ENCODE data around the gene CCDC149. TPM values are rescaled to one million over a fixed set of nuclear protein-coding genes. Genes with fewer than 3 reads are reported as not detected.

Gene CCDC149
- total and polyA plus RNA-seq, 7 donors = 2.1 to 10.8 (median 7.8) TPM

DNA sequence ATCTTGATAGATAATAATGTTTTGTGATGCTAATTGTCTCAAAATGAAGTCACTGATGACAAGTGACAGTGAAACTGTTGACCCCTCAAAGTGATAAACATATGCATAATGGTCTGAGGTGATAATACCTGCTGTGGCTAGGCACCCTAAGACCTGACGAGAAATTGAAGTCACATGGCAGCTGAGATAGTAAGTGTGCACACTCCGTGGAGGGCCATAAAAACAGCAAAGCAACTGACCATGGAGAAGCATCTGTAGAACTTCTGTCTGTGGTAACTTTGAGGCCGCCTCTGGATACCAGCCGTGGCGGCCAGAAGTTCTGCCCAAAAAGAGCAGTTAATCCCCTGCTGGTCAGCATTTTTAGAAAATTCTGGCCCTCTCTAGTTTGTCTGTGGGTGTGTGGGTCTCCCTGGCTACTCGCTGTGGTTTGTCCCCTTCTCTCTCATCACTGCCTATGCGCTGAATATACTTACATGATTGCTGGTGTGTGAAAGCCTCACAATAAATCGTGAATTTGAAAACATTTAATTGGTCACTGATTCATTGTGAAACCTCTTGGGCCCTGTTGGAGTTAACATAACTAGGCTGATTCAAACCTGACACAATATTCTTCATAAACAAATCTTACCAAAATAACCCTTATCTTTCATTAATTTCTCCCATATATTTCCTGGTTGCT is 50.6 kb downstream of the CCDC149 start:
- Histone ChIP-seq H3K36me3 (ENCODE audit: insufficient read depth in 1 of 2, low read depth in 1 of 2) (peaks cover 0 to 3% of the 10 kb centered on the region in 2 donors), H3K27me3 (ENCODE audit: insufficient read depth in 3 of 3, low read length in 2 of 3) (no peaks in the 10 kb centered on the region), H3K9me3 (peaks cover 17% of the 10 kb centered on the region), H3K27ac (no peak overlapping the region), H3K4me3 (no peak overlapping the region), H3K4me1 (peaks cover 10% of the 10 kb centered on the region)
- ATAC-seq (no peak), DNase-seq (no peak)
- intact Hi-C loops (cut with DNase I) = no loop called here
- WGBS, 3 donors = 89 to 95% (median 94%) methylated on average over 8 of the region's 8 CpGs
- TF ChIP-seq, protein P1, sequence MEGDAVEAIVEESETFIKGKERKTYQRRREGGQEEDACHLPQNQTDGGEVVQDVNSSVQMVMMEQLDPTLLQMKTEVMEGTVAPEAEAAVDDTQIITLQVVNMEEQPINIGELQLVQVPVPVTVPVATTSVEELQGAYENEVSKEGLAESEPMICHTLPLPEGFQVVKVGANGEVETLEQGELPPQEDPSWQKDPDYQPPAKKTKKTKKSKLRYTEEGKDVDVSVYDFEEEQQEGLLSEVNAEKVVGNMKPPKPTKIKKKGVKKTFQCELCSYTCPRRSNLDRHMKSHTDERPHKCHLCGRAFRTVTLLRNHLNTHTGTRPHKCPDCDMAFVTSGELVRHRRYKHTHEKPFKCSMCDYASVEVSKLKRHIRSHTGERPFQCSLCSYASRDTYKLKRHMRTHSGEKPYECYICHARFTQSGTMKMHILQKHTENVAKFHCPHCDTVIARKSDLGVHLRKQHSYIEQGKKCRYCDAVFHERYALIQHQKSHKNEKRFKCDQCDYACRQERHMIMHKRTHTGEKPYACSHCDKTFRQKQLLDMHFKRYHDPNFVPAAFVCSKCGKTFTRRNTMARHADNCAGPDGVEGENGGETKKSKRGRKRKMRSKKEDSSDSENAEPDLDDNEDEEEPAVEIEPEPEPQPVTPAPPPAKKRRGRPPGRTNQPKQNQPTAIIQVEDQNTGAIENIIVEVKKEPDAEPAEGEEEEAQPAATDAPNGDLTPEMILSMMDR (IDR thresholded peaks at IDR 0.05) = no peak

DNA sequence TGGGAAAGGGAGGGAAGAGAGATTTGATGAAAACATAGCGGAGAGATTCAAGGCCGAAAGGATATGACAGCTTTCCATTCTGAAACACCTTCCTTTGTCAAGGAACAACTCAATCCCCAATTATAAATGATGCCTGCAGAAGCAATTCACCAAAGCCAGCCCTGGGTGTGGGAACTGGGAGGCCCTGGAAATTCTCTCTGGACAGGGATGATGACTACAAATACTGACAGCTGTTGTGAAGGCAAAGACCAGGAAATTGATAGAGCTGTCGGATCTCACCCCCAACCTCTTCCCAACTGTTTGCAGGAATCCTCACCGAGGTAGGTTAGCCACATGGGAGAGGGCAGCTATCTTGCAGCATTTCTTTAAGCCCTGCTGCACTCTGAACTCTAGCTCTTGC is 54.3 kb downstream of the CCDC149 start:
- Histone ChIP-seq H3K27me3 (ENCODE audit: insufficient read depth in 3 of 3, low read length in 2 of 3) (no peaks in the 10 kb centered on the region), H3K36me3 (ENCODE audit: insufficient read depth in 1 of 2, low read depth in 1 of 2) (no peaks in the 10 kb centered on the region), H3K9me3 (peaks cover 4% of the 10 kb centered on the region), H3K4me1 (peaks cover 10% of the 10 kb centered on the region), H3K4me3 (no peak overlapping the region), H3K27ac (peak overlapping the region; percentile 3)
- DNase-seq (no peak), ATAC-seq (no peak)
- 45 to 56% (median 51%) methylated on average over 4 of the region's 4 CpGs for WGBS, 3 donors
- TF ChIP-seq, protein P1 (IDR thresholded peaks at IDR 0.05) = no peak
- intact Hi-C loops (cut with DNase I) = no loop called here

DNA sequence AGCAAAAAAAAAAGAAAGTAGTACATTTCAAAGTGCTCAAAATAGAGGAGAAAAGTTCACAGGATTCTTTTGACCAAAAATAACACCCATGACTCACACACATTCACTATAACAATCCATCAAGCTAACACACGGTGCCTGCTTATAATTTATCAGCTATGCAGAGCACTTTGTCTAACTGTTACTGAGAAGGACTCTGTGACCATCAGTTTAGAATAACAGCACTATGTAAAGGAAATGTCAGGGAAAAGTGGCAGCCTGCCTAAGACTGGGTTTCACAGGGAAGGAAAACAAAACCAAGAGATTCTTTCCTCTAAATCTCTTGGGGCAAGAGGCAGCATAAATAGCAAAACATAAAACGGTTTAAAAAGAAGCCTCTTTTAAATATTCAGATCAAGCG is 54.8 kb downstream of the CCDC149 start:
- ATAC-seq = peak in 3 of 4 donors; percentile 55 to 75 (median 71)
- no peak overlapping the region for H3K4me3 ChIP-seq

DNA sequence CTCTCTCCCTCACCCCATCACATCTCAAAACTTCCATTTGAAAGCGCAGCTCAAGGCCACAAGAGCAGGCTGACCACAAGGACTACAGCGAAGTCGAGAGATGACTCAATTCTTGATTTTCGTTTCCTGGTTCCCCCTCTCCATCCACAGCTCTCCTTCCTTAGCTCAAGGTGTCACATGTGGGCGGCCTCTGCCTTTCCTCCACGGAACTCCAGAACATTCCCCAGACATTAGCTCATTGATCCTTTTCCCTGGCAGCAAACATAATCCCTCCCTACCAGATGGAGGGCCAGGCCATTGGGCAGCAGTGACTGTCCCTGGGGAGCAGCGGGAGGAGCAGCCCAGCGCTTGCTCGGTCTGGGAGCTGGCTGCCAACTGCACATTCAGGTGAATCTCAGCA is 56.3 kb downstream of the CCDC149 start:
- Histone ChIP-seq H3K9me3 (no peaks in the 10 kb centered on the region), H3K4me1 (peaks cover 10% of the 10 kb centered on the region), H3K27me3 (ENCODE audit: insufficient read depth in 3 of 3, low read length in 2 of 3) (no peaks in the 10 kb centered on the region), H3K36me3 (ENCODE audit: insufficient read depth in 1 of 2, low read depth in 1 of 2) (no peaks in the 10 kb centered on the region), H3K27ac (no peak overlapping the region), H3K4me3 (no peak overlapping the region)
- DNase-seq (no peak), ATAC-seq (no peak)
- intact Hi-C loops (cut with DNase I) = no loop called here
- WGBS, 3 donors = 74 to 78% (median 77%) methylated on average over 9 of the region's 9 CpGs
- TF ChIP-seq, protein P1 (IDR thresholded peaks at IDR 0.05) = no peak

More for the DNA sequence above, 54.8 kb downstream of the CCDC149 start:
- Histone ChIP-seq H3K27me3 (ENCODE audit: insufficient read depth in 3 of 3, low read length in 2 of 3) (no peaks in the 10 kb centered on the region), H3K27ac (peak overlapping the region; percentile 3), H3K9me3 (no peaks in the 10 kb centered on the region), H3K4me1 (peaks cover 10% of the 10 kb centered on the region), H3K36me3 (ENCODE audit: insufficient read depth in 1 of 2, low read depth in 1 of 2) (no peaks in the 10 kb centered on the region)
- TF ChIP-seq, protein P1 (IDR thresholded peaks at IDR 0.05) = no peak
- DNase-seq = no peak
- 28 to 33% (median 29%) methylated on average over 3 of the region's 3 CpGs for WGBS, 3 donors
- intact Hi-C loops (cut with DNase I) = no loop called here

DNA sequence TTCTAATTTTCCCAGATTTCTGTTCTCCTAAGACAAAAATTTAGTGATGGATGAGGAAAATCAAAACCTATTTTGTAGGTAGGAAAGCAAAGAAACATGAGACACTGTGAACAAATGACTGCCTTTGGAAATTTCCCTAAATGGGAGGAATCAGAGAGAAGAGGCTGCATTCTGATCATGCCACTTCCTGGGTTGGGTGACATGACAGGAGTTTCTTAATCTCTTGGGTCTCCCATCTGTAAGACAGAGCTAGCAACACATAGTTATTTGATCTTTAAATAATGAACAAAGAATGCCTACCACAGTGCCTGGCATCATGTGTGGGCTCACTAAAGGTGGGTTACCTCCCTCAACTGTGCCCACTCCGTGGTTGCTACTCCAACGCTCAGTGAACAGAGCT is 57.1 kb downstream of the CCDC149 start:
- 97 to 100% (median 98%) methylated on average over 2 of the region's 2 CpGs for WGBS, 3 donors
- Histone ChIP-seq H3K4me3 (no peak overlapping the region), H3K27me3 (ENCODE audit: insufficient read depth in 3 of 3, low read length in 2 of 3) (no peaks in the 10 kb centered on the region), H3K9me3 (no peaks in the 10 kb centered on the region), H3K36me3 (ENCODE audit: insufficient read depth in 1 of 2, low read depth in 1 of 2) (no peaks in the 10 kb centered on the region), H3K27ac (no peak overlapping the region), H3K4me1 (peaks cover 17% of the 10 kb centered on the region)
- intact Hi-C loops (cut with DNase I) = no loop called here
- TF ChIP-seq, protein P1 (IDR thresholded peaks at IDR 0.05) = no peak
- ATAC-seq (no peak), DNase-seq (no peak)

Measured in psoas muscle (tissue), 8 donors.